Measurements from ENCODE around the gene FAM53A.

DNA sequence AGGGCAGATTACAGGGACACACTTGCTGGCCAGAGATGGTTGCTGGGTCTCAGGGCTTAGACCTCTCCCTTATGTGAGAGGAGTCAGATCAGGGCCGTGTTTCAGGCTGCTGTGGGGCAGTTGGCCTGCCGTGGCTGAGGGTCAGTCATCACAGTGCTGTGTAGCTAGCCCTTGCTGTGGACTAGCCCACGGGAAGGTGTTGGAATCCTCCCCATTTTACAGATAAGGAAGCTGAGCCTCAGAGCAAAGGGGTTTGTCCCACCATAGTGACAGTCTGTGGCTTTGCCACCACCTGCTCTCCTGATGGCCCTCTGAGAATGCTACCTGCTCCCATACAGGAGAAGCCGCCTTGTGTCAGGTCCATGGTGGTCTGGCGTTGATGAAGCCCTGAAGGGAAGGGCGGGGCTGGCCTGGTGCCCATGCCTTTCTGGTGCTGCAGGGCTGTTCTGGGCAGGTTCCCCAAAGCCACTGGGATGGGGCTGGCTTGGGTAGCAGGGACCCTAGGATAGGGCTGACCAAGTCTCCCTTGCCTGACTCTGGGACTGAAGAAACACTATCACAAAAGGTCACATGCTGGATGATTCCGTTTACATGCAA, 2.4 kb upstream of the FAM53A start:
- TF ChIP-seq ZNF664 (tag by site-specific recombination; IDR thresholded peaks at IDR 0.05) (no peak), ZNF302 (tag by site-specific recombination; IDR thresholded peaks at IDR 0.05; ENCODE audit: low read depth) (no peak), FEZF1 (tag by site-specific recombination; IDR thresholded peaks at IDR 0.05) (no peak), TRIM28 (IDR thresholded peaks at IDR 0.05; ENCODE audit: borderline replicate concordance, low read length) (no peak), BCL11B (tag by site-specific recombination; IDR thresholded peaks at IDR 0.05; ENCODE audit: low read depth) (no peak), SALL2 (tag by site-specific recombination; IDR thresholded peaks at IDR 0.05; ENCODE audit: borderline replicate concordance) (no peak), ZNF473 (tag by site-specific recombination; IDR thresholded peaks at IDR 0.05) (no peak), ZNF610 (tag by site-specific recombination; IDR thresholded peaks at IDR 0.05; ENCODE audit: borderline replicate concordance) (no peak)
- TF ChIP-seq, protein P1, sequence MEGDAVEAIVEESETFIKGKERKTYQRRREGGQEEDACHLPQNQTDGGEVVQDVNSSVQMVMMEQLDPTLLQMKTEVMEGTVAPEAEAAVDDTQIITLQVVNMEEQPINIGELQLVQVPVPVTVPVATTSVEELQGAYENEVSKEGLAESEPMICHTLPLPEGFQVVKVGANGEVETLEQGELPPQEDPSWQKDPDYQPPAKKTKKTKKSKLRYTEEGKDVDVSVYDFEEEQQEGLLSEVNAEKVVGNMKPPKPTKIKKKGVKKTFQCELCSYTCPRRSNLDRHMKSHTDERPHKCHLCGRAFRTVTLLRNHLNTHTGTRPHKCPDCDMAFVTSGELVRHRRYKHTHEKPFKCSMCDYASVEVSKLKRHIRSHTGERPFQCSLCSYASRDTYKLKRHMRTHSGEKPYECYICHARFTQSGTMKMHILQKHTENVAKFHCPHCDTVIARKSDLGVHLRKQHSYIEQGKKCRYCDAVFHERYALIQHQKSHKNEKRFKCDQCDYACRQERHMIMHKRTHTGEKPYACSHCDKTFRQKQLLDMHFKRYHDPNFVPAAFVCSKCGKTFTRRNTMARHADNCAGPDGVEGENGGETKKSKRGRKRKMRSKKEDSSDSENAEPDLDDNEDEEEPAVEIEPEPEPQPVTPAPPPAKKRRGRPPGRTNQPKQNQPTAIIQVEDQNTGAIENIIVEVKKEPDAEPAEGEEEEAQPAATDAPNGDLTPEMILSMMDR (tag by site-specific recombination; IDR thresholded peaks at IDR 0.05): no peak
- TF ChIP-seq, protein P2, sequence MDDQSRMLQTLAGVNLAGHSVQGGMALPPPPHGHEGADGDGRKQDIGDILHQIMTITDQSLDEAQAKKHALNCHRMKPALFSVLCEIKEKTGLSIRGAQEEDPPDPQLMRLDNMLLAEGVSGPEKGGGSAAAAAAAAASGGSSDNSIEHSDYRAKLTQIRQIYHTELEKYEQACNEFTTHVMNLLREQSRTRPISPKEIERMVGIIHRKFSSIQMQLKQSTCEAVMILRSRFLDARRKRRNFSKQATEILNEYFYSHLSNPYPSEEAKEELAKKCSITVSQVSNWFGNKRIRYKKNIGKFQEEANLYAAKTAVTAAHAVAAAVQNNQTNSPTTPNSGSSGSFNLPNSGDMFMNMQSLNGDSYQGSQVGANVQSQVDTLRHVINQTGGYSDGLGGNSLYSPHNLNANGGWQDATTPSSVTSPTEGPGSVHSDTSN (CRISPR knock-in tag; IDR thresholded peaks at IDR 0.05): no peak
- TF ChIP-seq, protein P3, sequence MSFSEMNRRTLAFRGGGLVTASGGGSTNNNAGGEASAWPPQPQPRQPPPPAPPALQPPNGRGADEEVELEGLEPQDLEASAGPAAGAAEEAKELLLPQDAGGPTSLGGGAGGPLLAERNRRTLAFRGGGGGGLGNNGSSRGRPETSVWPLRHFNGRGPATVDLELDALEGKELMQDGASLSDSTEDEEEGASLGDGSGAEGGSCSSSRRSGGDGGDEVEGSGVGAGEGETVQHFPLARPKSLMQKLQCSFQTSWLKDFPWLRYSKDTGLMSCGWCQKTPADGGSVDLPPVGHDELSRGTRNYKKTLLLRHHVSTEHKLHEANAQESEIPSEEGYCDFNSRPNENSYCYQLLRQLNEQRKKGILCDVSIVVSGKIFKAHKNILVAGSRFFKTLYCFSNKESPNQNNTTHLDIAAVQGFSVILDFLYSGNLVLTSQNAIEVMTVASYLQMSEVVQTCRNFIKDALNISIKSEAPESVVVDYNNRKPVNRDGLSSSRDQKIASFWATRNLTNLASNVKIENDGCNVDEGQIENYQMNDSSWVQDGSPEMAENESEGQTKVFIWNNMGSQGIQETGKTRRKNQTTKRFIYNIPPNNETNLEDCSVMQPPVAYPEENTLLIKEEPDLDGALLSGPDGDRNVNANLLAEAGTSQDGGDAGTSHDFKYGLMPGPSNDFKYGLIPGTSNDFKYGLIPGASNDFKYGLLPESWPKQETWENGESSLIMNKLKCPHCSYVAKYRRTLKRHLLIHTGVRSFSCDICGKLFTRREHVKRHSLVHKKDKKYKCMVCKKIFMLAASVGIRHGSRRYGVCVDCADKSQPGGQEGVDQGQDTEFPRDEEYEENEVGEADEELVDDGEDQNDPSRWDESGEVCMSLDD (tag by site-specific recombination; IDR thresholded peaks at IDR 0.05): no peak
- TF ChIP-seq, protein P4, sequence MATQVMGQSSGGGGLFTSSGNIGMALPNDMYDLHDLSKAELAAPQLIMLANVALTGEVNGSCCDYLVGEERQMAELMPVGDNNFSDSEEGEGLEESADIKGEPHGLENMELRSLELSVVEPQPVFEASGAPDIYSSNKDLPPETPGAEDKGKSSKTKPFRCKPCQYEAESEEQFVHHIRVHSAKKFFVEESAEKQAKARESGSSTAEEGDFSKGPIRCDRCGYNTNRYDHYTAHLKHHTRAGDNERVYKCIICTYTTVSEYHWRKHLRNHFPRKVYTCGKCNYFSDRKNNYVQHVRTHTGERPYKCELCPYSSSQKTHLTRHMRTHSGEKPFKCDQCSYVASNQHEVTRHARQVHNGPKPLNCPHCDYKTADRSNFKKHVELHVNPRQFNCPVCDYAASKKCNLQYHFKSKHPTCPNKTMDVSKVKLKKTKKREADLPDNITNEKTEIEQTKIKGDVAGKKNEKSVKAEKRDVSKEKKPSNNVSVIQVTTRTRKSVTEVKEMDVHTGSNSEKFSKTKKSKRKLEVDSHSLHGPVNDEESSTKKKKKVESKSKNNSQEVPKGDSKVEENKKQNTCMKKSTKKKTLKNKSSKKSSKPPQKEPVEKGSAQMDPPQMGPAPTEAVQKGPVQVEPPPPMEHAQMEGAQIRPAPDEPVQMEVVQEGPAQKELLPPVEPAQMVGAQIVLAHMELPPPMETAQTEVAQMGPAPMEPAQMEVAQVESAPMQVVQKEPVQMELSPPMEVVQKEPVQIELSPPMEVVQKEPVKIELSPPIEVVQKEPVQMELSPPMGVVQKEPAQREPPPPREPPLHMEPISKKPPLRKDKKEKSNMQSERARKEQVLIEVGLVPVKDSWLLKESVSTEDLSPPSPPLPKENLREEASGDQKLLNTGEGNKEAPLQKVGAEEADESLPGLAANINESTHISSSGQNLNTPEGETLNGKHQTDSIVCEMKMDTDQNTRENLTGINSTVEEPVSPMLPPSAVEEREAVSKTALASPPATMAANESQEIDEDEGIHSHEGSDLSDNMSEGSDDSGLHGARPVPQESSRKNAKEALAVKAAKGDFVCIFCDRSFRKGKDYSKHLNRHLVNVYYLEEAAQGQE (tag by site-specific recombination; IDR thresholded peaks at IDR 0.05): no peak
- TF ChIP-seq, protein P5, sequence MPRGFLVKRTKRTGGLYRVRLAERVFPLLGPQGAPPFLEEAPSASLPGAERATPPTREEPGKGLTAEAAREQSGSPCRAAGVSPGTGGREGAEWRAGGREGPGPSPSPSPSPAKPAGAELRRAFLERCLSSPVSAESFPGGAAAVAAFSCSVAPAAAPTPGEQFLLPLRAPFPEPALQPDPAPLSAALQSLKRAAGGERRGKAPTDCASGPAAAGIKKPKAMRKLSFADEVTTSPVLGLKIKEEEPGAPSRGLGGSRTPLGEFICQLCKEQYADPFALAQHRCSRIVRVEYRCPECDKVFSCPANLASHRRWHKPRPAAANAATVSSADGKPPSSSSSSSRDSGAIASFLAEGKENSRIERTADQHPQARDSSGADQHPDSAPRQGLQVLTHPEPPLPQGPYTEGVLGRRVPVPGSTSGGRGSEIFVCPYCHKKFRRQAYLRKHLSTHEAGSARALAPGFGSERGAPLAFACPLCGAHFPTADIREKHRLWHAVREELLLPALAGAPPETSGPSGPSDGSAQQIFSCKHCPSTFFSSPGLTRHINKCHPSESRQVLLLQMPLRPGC (tag by site-specific recombination; IDR thresholded peaks at IDR 0.05): no peak

Measured in HEK293 (cell line).